ENCODE results near the gene CCDC124.

The CCDC124 gene

GRCh38 chr19:17953316-17953801, 20.5 kb downstream of the CCDC124 start:
- no peak for TF ChIP-seq CTCF (IDR thresholded peaks at IDR 0.05; ENCODE audit: extremely low read depth, insufficient read depth, missing control alignments)
- DNase-seq (ENCODE audit: low spot score): no peak
- in situ Hi-C loops (cut with MboI; ENCODE audit: low pct_unique_long_range_greater_than_20kb, low sequenced_read_pairs, unreplicated experiment): no loop called here

- TF ChIP-seq CTCF (IDR thresholded peaks at IDR 0.05; ENCODE audit: extremely low read depth, insufficient read depth, missing control alignments): no peak
- no peak for DNase-seq (ENCODE audit: low spot score)
- in situ Hi-C loops (cut with MboI; ENCODE audit: low pct_unique_long_range_greater_than_20kb, low sequenced_read_pairs, unreplicated experiment): no loop called here
Measured at GRCh38 chr19:17953869-17954268, 21.1 kb downstream of the CCDC124 start.

- TF ChIP-seq CTCF (IDR thresholded peaks at IDR 0.05; ENCODE audit: extremely low read depth, insufficient read depth, missing control alignments): no peak
- in situ Hi-C loops (cut with MboI; ENCODE audit: low pct_unique_long_range_greater_than_20kb, low sequenced_read_pairs, unreplicated experiment): no loop called here
- no peak for DNase-seq (ENCODE audit: low spot score)
Measured at GRCh38 chr19:17954401-17954800, 21.6 kb downstream of the CCDC124 start.

DNA sequence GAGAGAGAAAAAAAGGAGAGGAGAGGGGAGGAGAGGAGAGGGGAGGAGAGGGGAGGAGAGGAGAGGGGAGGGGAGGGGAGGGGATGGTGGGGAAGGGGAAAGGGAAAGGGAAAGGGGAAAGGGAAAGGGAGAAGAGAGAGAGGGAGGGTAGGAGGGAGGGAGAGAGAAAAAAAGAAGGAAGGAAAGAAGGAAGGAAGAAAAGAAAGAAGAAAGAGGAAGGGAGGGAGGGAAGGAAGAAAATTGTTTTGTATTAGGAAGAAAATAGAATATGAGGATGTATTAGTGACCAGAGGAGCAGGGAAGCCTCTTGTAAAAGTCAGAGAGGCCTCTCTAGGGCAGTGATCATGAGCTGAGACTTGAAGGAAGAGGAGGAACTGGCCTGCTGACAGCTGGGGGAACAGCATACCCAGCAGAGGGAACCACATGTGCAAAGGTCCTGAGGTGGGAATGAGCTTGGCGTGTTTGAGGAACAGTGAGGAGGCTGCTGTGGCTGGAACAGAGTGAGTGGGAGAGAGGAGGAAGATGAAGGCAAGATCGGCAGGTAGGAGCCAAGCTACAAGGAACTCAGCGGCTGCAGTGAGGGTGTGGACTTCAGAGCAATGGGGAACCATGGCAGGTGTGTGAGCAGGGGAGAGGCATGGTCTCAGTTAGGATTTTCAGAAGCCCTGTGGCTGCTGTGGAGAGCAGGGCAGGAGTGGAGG, 24.5 kb downstream of the CCDC124 start:
- no peak for TF ChIP-seq CTCF (IDR thresholded peaks at IDR 0.05; ENCODE audit: extremely low read depth, insufficient read depth, missing control alignments)
- in situ Hi-C loops (cut with MboI; ENCODE audit: low pct_unique_long_range_greater_than_20kb, low sequenced_read_pairs, unreplicated experiment): no loop called here

DNA sequence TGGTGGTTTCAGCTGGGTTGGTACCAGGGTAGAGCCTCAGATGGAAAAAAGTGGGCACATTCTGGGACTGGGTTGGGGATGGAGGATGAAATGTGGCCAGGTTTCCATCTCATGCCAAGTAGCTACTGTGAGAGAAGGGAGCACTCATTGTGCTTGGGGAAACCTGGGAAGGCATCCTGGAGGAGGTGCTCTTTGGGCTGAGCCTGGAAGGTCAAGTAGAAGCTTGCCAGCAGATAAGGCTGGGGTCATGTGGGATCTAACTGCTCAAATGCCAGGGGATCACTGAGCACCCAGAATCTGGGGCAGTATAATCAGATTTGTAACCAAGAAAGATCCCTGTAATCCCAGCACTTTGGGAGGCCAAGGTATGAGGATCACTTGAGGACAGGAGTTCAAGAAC, 25.1 kb downstream of the CCDC124 start:
- no peak for TF ChIP-seq CTCF (IDR thresholded peaks at IDR 0.05; ENCODE audit: extremely low read depth, insufficient read depth, missing control alignments)
- no peak for DNase-seq (ENCODE audit: low spot score)
- in situ Hi-C loops (cut with MboI; ENCODE audit: low pct_unique_long_range_greater_than_20kb, low sequenced_read_pairs, unreplicated experiment): no loop called here

More for the DNA sequence above, 24.5 kb downstream of the CCDC124 start:
- no peak for DNase-seq (ENCODE audit: low spot score)

DNA sequence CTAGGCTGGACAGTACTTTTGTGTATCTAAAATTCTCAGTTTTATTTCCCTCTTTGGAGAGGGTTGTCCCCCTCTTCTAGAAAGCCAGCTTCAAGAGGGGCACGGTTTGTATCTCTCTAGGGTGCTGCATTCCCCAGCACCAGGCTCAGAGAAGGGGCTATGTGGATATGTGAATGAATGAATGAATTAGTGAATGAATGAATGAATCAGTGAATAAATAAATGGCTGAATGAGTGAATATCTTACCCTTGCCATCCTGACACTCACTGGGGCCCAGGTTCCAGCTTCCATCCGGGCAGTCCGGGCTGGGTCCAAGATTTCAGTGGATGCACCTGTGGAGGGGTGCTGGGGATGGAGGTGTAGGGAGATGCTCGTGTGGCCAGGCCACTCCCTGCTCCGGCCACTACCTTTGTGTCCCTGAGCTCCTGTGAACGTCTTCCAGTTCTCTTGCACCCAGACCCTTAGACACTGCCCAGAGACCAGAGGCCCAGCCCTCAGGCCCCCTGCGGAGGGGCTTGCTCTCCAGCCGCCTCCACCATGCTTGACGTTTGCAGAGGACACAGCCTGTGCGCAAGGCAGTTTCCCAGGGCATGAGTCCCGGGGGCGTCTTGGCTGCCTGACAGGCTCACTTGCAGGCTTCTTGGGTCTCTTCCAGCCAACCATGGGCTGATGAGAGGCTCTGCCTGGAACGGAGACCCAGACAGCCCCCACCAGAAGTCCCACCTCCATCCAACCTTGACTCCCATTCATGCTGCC, 31.3 kb downstream of the CCDC124 start:
- in situ Hi-C loops (cut with MboI; ENCODE audit: low pct_unique_long_range_greater_than_20kb, low sequenced_read_pairs, unreplicated experiment): no loop called here
- DNase-seq (ENCODE audit: low spot score): no peak
- no peak for TF ChIP-seq CTCF (IDR thresholded peaks at IDR 0.05; ENCODE audit: extremely low read depth, insufficient read depth, missing control alignments)
